ENCODE measurements around the gene NLGN1.
"Not testable (repeated sequence)": the region's sequence is repeated elsewhere in the genome, so short reads cannot be mapped to it uniquely, and the experiment has no call there.

NLGN1 gene

DNA sequence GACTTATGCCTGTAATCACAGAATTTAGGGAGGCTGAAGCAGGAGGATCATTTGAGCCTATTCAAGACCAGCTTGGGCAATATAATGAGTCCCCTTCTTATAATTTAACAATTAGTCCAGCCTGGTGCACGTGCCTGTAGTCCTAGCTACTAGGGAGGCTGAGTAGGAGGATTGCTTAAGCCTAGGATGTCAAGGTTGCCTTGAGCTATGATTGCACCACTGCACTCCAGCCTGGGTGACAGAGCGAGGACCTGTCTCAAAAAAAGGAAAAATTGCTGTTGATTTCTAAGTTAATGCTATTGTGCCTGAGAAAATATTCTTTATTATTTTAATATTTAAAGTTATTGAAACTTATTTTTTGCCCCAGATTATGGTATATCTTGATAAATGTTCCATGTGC, 159.0 kb downstream of the NLGN1 start:
- DNase-seq (ENCODE audit: low read depth), result no peak

- no peak for DNase-seq (ENCODE audit: low read depth)
Measured at GRCh38 chr3:173567997-173568396, 170.5 kb downstream of the NLGN1 start.

GRCh38 chr3:173568623-173569022, 171.1 kb downstream of the NLGN1 start:
- no peak for DNase-seq (ENCODE audit: low read depth)

GRCh38 chr3:173583496-173583895, 186.0 kb downstream of the NLGN1 start:
- DNase-seq (ENCODE audit: low read depth), result no peak

DNA sequence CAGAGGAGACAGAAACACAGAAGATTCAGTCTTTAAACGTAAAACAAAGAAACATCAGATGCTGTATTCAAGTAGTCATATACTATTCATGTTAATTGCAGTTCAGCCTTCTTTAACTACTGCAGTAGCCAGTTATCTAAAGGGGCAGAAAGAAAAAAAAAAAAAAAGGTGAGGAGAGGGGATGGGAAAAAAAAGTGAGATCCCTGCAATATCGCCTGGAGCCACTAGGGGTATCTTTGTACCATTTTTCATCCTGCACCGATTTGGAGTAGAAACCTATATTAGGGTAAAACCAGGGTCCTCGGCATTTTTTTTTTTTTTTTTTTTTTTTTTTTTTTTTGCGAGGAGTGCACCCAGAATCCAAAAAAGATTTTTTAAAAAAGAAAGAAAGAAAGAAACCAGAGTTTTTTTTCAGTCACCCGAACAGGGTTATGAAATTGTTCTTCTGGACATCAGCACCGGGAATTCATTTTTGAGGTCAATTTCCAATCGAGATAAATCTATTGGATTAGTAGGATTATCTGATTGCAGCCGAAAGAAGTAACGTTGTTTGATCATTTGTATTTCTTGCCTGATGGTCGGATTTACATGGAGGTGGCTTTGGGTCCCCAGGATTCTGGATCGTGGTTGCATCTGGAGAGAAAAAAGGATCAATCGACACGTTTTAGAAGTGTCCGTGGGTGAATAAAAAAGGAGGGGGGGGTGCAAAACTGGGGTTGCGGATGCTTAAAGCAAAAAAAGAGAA, 186.7 kb downstream of the NLGN1 start:
- DNase-seq (ENCODE audit: low read depth), result no peak

GRCh38 chr3:173584838-173585831, 187.6 kb downstream of the NLGN1 start:
- no peak for DNase-seq (ENCODE audit: low read depth)

GRCh38 chr3:173586166-173586565, 188.6 kb downstream of the NLGN1 start:
- DNase-seq (ENCODE audit: low read depth), result no peak

DNA sequence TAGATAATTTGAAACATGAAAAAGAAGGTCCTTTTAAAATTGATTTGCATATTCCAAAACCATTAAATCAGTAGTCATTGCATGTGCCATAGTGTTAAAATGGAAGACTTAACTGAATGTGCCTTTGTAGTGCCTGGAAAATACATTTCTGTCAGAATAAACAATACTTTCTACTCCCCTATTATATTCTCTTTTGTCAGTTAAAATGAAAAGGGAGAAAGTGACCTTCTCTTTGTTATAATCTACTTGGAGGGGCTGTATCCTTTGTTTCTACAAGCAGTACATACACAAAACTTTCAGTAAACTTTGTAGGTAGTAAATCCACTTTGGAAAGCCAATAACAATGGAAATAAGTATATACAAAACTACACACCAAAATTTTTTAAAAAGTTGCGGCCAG, 189.5 kb downstream of the NLGN1 start:
- no peak for DNase-seq (ENCODE audit: low read depth)

DNA sequence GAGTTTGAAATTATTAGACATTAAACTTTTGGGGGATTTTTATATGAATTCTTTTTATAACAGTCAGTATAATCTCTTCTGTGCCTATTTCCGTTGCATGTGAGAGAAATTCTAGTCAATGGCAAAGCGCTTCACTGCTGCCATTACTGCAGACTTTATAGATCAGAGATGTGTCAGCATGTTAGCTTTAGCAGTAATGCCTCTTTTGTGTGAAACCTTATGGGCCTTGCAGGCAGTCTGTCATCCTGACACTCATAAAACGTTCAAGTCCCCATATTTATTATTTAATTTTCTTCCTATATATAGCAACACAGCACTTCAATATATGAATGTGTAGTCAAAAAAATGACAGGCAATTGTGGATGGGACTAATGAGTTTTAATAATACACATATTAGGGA, 191.0 kb downstream of the NLGN1 start:
- DNase-seq (ENCODE audit: low read depth), result no peak

DNA sequence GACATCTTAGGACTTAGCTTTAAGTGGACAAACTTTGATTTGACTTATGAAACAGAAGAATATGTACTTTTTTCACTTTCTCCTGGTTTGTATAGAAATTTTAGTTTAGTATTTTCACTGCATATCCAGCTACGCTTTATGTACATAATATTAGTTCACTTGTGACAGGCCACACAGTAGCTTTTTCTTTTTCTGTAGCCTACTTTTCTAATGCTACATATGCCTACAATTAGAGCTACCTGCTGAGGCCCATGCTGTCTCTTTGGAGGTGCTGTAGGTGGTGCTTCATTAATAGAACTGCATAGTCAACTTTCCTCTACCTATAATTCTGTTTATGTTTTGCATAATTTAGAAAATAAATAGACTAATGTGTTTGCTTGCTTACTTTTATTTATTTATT, 191.6 kb downstream of the NLGN1 start:
- no peak for DNase-seq (ENCODE audit: low read depth)

GRCh38 chr3:173591401-173591800, 193.9 kb downstream of the NLGN1 start:
- DNase-seq (ENCODE audit: low read depth), result no peak

GRCh38 chr3:173594881-173595280, 197.3 kb downstream of the NLGN1 start:
- DNase-seq (ENCODE audit: low read depth), result not testable (repeated sequence)

GRCh38 chr3:173599673-173600072, 202.1 kb downstream of the NLGN1 start:
- no peak for DNase-seq (ENCODE audit: low read depth)

- no peak for DNase-seq (ENCODE audit: low read depth)
Measured at GRCh38 chr3:173614522-173614921, 217.0 kb downstream of the NLGN1 start.

GRCh38 chr3:173615661-173616060, 218.1 kb downstream of the NLGN1 start:
- no peak for DNase-seq (ENCODE audit: low read depth)

- DNase-seq (ENCODE audit: low read depth), result no peak
Measured at GRCh38 chr3:173617490-173617889, 219.9 kb downstream of the NLGN1 start.

DNA sequence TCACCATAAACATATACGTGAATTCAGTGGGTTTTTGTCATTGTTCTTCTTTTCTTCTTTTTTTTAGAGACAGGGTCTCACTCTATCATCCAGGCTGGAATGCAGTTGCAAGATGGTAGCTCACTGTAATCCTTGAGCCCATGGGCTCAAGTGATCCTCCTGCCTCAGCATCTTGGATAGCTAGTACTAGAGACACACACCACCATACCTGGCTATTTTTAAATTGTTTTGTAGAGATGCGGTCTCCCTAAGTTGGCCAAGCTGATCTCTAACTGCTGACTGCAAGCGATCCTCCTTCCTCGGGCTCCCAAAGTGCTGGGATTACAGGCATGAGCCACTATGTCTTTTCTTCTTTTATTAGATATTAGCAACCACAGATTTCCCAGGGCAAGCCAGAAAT, 220.6 kb downstream of the NLGN1 start:
- no peak for DNase-seq (ENCODE audit: low read depth)

- no peak for DNase-seq (ENCODE audit: low read depth)
Measured at GRCh38 chr3:173618703-173619102, 221.2 kb downstream of the NLGN1 start.

DNA sequence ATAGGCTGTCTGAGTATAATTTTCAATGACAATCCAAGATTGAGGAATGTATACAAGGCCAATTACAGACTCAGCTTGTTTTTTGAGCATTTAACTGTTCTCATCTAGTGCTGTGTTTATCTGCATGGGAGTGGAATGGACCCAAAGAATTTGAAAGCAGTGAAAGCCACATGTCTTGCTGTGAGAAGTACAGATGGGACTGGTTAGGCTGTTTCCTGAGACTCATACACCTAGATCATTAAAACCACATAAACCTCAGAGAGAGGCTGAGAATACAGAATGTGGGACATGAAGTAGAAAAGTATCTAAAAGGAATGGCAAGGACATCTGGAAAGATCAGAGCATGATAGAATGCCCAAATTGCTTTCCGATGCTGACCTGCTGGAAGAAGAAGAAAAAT, 224.6 kb downstream of the NLGN1 start:
- no peak for DNase-seq (ENCODE audit: low read depth)

GRCh38 chr3:173624086-173624485, 226.5 kb downstream of the NLGN1 start:
- DNase-seq (ENCODE audit: low read depth), result no peak

DNA sequence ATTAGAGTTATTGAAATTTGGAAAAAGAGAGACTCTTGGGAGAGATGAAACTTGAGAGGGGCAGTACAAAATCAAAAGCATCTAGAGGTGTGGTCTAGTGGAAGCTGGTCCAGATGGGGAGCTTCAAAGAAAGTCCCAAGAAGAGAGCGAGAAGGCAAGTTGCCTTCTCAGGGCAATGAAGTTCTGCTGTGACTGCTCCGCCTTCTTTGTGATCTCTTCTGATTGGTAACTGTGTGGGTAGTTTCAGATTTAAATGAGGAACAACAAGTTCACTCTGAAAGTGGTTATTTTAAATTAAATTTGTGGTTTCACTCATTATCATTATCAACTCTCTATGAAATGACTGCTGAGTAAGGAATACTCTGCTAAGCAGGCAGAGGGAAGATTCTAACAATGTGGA, 233.3 kb downstream of the NLGN1 start:
- no peak for DNase-seq (ENCODE audit: low read depth)

GRCh38 chr3:173632945-173633344, 235.4 kb downstream of the NLGN1 start:
- no peak for DNase-seq (ENCODE audit: low read depth)

GRCh38 chr3:173635826-173636225, 238.3 kb downstream of the NLGN1 start:
- DNase-seq (ENCODE audit: low read depth), result no peak
